GM13977 (cell line): ENCODE data around the gene LDLRAD3.
A peak's percentile ranks its signal among the peaks of the same experiment; 100 is the strongest.

ENCODE experiments used
- DNase-seq: peaks from one replicate; pipeline ENCODE4 v3.0.0; 2012; ENCODE audit warnings: low spot score
- in situ Hi-C: fragments of 300-500 bp; cut with MboI; formaldehyde crosslinking; loops from one replicate; pipeline ENCODE4 v1.12.0; 2022; ENCODE audit warnings: low sequenced_read_pairs, low pct_unique_long_range_greater_than_20kb, mixed read lengths, inconsistent platforms; ENCODE audit not compliant: unreplicated experiment
- TF ChIP-seq, protein P1 (sequence below): IDR thresholded peaks from 2 replicates; pipeline ENCODE4 v1.5.1; 2012; ENCODE audit warnings: mild to moderate bottlenecking, control low read depth; ENCODE audit not compliant: insufficient read depth; ENCODE audit errors: extremely low read depth, missing control alignments

The LDLRAD3 gene

DNA sequence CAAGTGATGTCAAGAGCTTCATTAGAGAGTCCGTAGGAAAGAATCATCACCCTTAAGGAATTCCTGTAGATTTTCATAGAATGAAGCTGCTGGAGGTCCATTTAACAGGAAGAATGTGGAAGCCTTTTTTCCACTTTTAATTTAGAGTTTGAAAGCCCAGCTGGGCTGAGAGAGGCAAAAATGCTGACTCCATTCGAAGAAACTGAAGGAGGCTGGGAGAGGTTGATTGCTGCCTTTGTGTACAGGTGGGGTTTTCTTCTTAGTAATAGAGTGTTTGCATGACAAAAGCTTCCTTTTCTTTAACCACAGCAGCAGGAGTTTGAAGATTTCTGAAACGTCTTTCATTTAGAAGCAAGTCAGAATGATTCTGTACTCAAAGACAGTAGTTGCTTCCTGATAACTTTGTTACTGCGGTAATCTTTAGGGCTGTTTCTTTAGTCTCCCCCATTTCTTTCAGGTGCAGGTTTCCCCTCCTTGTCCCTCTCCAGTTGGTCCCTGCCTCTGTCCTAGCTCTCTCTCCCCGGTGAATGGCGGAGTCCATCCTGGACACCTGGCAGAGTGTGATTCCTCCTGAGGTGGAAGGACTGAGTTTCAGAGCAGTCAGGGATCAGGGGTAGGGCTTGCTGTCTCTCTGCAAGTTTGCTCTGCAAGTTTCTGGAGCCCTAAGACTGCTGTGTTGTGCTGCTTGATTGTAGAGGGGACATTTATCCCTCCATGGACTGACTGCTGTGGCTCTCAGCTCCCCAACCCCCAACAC is 166.2 kb downstream of the LDLRAD3 start:
- DNase-seq, result peak; percentile 17
- TF ChIP-seq, protein P1, sequence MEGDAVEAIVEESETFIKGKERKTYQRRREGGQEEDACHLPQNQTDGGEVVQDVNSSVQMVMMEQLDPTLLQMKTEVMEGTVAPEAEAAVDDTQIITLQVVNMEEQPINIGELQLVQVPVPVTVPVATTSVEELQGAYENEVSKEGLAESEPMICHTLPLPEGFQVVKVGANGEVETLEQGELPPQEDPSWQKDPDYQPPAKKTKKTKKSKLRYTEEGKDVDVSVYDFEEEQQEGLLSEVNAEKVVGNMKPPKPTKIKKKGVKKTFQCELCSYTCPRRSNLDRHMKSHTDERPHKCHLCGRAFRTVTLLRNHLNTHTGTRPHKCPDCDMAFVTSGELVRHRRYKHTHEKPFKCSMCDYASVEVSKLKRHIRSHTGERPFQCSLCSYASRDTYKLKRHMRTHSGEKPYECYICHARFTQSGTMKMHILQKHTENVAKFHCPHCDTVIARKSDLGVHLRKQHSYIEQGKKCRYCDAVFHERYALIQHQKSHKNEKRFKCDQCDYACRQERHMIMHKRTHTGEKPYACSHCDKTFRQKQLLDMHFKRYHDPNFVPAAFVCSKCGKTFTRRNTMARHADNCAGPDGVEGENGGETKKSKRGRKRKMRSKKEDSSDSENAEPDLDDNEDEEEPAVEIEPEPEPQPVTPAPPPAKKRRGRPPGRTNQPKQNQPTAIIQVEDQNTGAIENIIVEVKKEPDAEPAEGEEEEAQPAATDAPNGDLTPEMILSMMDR, result no peak
- in situ Hi-C loops, result no loop called here

DNA sequence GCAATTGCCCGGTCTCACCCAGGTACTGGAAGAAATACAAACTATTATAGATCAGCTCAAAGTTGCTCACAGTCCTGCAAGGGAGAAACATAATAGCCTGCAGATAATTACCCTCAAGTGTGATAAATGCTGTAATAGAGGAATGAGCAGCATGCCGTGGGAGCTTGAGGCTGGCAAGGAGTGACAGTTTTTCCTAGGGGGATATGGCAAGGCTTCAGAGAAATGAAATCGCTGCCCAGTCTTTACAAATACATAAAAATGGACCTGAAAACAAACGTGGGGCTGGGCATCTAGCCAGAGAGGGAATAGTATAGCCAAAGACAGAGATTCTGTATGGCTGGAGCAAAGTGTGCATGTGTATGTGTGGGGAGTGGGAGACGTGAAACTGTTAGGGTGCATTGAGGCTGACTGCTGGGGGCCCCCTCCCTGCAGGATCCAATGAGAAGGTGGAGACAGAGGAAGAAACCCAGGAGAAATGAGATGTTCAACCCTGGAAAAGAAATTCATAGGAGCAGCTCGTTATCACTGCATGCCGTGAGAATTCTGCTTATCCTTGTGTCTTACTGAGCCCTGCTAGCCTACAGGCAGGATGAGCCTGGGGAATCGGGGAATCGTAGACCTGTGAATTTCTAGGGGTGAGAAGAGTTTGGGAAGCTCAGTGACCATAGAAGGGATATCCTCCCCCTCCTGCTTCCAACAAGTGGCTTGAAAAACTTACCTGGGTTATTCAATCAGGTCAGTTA is 167.0 kb downstream of the LDLRAD3 start:
- no peak for DNase-seq
- in situ Hi-C loops, result no loop called here

DNA sequence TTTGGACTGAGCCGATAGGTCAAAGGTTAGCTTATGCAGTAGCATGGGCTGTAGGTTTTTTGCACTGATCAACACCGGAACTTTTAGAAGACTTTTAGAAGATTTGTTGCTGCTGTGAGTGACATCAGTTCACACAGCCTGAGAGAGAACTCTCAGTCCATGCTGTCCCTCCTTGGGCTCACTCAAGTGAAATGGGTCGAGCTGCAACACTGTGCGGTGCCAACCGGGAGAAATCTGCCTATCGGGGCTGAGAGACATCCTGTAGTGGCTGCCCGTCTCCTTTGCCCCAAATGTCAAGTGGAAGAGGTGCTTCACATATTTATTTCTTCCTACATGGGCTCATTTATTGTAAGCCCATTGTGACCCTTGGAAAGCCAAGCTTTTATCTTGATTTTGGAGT is 170.2 kb downstream of the LDLRAD3 start:
- DNase-seq, result no peak
- TF ChIP-seq, protein P1, result no peak
- in situ Hi-C loops, result no loop called here

More for the DNA sequence above, 167.0 kb downstream of the LDLRAD3 start:
- TF ChIP-seq, protein P1, result no peak

DNA sequence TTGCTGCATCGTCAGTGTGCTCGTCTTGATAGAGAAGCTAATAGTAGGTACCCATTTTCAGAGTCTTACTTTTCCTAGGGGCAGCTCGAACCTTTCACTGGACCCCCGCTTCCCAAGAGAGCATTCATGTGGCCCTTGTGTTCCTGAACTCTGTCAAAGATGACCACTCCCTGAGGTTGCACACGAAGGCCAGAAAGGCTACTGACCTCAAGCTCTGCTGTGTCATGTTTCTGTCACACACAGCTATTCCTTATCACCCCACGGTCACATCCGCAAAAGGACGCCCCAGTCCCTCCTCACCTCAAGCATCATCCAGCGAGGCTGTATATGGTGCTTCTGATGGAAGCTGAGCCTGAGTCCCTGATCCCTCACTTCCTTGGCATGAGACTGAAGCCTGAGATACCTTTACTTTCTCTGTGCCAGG is 171.5 kb downstream of the LDLRAD3 start:
- DNase-seq, result no peak
- TF ChIP-seq, protein P1, result no peak
- in situ Hi-C loops, result no loop called here

DNA sequence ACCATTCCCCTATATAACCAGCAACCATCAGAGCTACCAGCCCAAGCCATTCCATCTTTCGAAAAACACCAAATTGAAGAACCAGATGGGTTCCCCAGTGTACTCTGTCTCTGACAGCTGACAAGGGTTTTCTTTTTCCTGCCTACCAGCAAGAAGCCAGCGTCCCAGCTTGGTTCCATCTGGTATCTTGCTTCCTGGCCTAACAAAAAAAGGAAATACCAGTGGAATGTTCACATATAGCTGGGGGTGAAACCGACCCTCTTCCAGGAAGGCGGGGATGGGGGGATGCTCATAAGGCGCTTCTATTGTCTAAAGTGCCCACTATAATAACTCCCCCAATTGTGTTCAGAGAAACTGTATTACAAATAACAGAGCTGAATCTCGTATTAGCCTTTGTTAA is 172.3 kb downstream of the LDLRAD3 start:
- in situ Hi-C loops, result no loop called here
- TF ChIP-seq, protein P1, result no peak
- DNase-seq, result no peak

DNA sequence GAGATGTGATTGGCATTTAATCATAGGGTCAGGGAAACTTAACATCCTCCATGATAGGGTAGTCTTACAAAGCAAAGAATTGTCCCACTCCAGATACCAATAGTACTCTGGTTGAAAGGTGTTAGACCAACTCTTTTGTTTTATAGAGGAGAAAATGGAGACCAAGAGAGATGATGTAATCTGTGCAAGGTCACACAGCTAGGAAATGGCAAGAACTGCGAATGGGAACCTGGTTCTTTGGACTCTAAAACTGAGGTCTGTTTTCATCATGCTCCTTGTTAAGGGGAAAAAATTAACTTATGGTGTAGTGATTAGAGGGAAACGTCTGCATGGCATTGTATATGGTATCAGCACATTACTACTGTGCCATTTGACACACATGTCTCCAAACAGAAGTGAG is 174.2 kb downstream of the LDLRAD3 start:
- in situ Hi-C loops, result no loop called here
- TF ChIP-seq, protein P1, result no peak
- no peak for DNase-seq
